Right ventricle myocardium inferior (tissue), 1 donor: ENCODE measurements around the gene TLE5. TPM values are rescaled to one million over a fixed set of nuclear protein-coding genes. Genes with fewer than 3 reads are reported as not detected.

Experiments
- ATAC-seq: fragments of 200-7000 bp; cut with Tn5 transposase; one replicate; pipeline ENCODE4 v1.9.1; 2020; ENCODE audit warnings: mild to moderate bottlenecking, moderate library complexity
- DNase-seq: peaks from one replicate; pipeline ENCODE4 v3.0.0; 2021; ENCODE audit errors: missing footprints
- intact Hi-C: fragments of 100-400 bp; cut with DNase I; formaldehyde crosslinking; loops from one replicate; pipeline ENCODE4 v1.11.0; 2022
- long read RNA-seq: library from polyadenylated mRNA; unstranded; transcript quantifications from one replicate; pipeline ENCODE4 v2.0.0, GENCODE V29; 2021
- total RNA-seq: library from RNA; stranded (reverse); fragmentation: NEBNext Ultra II Directional; extraction: Animal tissue kit (Norgen Biotek cat#: 25700); gene quantifications from one replicate; pipeline ENCODE4 v1.2.1, GENCODE V29; 2021
- donor health status: DM: no; HTN: yes; CAD: no; lungs with severe emphysema.

The TLE5 gene
- total RNA-seq, result 775 TPM
- long read RNA-seq, transcript AES-202 (7 exons, 1,608 nt), result major isoform, 196 of 361 reads
- long read RNA-seq, transcript AES-201 (7 exons, 1,884 nt), result minor isoform, 28 of 361 reads
- long read RNA-seq, transcript AES-207 (6 exons, 942 nt), result minor isoform, 26 of 361 reads
- long read RNA-seq, partial matches to known transcripts, result 1 of 361 reads
- long read RNA-seq, other reads (novel, unspliced or antisense), result 108 of 361 reads

- intact Hi-C loops, result loop anchor here (5.0 kb wide), 2 partner anchors 35 kb away; partner anchors contain the start of gene TLE2
These were observed at the start of gene TLE5 for GRCh38 chr19:3062165-3063105. Gene TLE5 (minus strand): TSS chr19:3062495. CDS start chr19:3062200, 295 bp downstream.

GRCh38 chr19:3111586-3112247, 49.4 kb upstream of the TLE5 start:
- DNase-seq (no peak), ATAC-seq (no peak)
- intact Hi-C loops, result no loop called here

More at GRCh38 chr19:3062165-3063105, at the start of gene TLE5:
- ATAC-seq, result peak; percentile 58
- peak; percentile 87 for DNase-seq

- peak; percentile 64 for DNase-seq
- ATAC-seq, result no peak
- intact Hi-C loops, result no loop called here
These were observed 48.0 kb upstream of the TLE5 start for GRCh38 chr19:3110126-3110825.

DNA sequence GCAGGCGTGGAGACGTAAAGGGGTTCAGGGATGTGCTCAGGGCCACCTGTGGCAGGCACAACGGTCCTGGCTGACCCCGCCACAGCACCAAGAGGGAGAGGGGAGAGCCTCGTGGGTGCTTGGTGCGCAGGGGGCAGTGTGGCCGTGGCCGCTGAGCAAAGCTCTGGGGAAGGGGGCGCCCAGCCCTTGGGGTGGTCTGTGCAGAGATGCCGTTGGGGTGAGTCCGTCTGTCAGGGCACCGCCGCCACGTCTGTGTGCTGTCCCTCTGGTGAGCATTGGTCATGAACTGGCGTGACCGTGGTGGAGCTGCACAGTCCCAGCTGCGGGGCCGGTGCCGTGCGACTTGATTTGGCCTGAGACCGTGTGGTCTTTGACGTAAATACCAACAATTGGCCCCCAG, 47.2 kb upstream of the TLE5 start:
- DNase-seq (peak; percentile 56), ATAC-seq (no peak)
- intact Hi-C loops, result no loop called here

- ATAC-seq, result peak; percentile 35
- no peak for DNase-seq
- intact Hi-C loops, result no loop called here
These were observed 46.5 kb upstream of the TLE5 start for GRCh38 chr19:3108775-3109174.

DNA sequence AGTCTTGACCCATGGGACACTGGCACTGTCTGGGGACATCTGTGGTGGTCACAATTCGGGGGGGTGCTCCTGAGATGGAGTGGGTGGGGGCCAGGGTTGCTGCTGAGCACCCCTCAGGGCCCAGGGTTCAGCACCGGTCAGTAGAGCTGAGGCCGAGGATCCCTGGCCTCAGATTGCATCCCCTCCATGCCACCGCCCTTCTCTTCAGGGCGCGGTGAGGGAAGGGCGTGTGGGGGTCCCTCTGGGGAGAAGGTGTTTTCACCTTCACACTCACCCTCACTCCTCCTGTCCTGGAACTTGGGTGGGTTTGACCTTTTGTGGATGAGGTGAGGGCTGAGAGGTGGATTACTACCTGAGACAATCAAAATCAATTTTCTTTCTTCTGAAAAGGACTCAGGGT, 45.4 kb upstream of the TLE5 start:
- no peak for DNase-seq
- no peak for ATAC-seq
- intact Hi-C loops, result no loop called here

- ATAC-seq (no peak), DNase-seq (peak; percentile 61)
- intact Hi-C loops, result no loop called here
These were observed 44.3 kb upstream of the TLE5 start for GRCh38 chr19:3106509-3107141.

- no peak for ATAC-seq
- intact Hi-C loops, result no loop called here
- no peak for DNase-seq
These were observed 43.6 kb upstream of the TLE5 start for GRCh38 chr19:3105641-3106508.

GRCh38 chr19:3104708-3104983, 42.4 kb upstream of the TLE5 start:
- peak; percentile 0 for DNase-seq
- ATAC-seq, result no peak
- intact Hi-C loops, result loop anchor here (1.0 to 5.0 kb wide), 2 partner anchors 28 to 142 kb away; no protein-coding TSS in a partner anchor

- no peak for ATAC-seq
- intact Hi-C loops, result loop anchor here (5.0 kb wide), 1 partner anchor 140 kb away; no protein-coding TSS in a partner anchor
- no peak for DNase-seq
These were observed 40.2 kb upstream of the TLE5 start for GRCh38 chr19:3102239-3103140.

DNA sequence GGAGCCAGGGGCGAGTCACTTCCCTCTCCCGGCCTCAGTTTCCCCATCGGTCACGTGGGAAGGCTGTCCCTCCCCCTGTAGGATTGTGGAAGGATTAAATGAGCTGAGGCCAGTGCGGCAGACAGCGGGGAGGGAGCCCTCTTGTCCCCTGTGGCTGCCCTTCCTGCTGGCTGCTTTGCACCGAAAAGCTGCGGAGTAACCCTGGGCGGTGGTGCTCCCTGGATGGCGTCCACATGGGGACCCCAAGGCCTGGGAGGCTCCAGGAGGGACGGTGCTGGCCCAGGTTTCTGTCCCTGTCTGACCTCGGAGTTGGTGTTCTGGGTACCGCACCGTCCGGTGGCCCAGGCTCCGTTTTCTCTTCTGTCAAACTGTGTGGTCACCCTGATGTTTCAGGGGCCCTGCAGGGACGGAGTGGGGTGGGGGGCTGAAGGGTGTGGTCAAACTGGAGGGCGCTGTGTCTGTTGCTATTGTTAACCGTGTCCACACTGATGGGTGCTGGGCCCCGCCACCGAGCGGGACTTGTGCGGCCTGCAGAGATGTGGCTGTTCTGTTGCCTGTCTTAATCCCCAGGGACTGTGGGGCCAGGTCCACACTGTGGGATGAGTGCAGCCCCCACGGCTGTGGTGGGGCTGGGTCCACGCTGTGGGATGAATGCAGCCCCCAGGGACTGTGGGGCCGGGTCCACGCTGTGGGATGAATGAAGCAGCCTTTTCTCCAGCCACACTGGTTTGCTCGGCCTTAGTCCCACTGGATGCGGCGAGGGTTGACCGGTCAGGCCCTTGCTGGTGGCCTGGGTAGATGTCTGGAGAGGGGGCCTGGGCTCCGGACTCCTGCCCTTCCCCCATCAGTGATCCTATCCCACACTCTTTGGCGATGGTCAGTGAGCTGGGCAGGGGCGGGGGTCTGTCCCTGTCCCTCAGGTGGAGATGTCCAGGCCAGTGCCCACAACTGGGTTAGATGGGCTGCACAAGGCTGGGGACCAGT, 38.7 kb upstream of the TLE5 start:
- intact Hi-C loops, result loop anchor here (5.0 kb wide), 1 partner anchor 139 kb away; no protein-coding TSS in a partner anchor
- DNase-seq (no peak), ATAC-seq (no peak)

DNA sequence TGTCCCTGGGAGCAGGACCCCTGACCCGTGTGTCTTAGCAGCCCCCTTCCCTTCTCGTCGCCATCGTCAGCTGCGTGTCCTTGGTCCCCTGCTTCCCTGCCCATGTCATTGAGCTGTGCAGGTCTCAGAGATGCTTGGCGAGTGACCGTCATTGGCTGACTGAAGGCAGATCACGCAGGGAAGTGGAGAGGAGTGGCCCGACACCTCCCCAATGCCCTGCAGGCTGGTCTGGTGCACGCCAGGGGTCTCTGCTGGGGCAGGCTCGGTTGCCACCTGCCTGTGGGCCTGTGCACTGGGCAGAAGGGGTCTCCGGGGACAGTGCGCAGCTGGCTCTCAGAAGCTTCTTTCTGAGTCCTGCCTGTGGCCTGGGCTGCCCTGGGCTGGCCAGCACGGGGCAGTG, 38.0 kb upstream of the TLE5 start:
- DNase-seq, result no peak
- intact Hi-C loops, result loop anchor here (5.0 kb wide), 1 partner anchor 138 kb away; no protein-coding TSS in a partner anchor
- ATAC-seq, result no peak

DNA sequence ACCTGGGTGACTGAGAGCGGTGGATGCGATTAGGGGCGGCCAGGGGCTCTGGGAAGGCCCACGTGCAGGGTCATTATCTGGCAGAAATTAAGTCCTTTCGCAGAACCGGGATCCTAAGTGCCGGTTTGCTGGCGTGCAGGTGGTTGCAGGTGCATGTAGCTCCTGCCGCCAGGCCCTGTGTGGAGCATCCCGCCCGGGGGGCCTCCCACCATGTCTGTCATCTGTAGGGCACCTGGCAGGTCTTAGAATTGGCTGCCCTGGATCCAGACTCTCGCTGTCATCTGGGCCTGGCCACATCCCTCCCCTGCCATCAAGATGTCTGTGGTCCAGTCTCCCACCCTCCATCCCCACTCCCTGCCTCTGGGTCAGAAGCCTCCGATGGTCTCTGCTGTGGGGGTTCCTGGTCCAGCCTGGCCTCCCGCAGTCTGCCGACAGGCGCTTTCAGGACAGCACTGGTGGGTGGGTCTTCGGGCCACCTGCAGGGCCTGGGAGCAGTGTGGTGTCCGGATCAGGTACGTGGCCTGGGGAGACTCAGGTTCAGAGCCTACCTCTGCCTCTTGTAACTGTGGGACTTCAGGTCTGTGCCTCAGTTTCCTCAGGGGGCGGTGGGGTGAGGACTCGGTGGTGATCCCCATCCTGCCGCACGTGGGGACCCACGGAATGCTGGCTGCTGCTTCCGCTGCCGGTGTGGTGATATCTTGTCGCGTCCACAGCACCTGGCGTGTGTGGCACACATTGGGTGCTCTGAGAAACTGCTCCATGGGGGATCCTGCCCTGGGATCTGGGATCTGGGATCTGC, 37.3 kb upstream of the TLE5 start:
- ATAC-seq (no peak), DNase-seq (no peak)
- intact Hi-C loops, result loop anchor here (5.0 kb wide), 2 partner anchors 37 to 137 kb away; partner anchors contain the start of gene TLE5

DNA sequence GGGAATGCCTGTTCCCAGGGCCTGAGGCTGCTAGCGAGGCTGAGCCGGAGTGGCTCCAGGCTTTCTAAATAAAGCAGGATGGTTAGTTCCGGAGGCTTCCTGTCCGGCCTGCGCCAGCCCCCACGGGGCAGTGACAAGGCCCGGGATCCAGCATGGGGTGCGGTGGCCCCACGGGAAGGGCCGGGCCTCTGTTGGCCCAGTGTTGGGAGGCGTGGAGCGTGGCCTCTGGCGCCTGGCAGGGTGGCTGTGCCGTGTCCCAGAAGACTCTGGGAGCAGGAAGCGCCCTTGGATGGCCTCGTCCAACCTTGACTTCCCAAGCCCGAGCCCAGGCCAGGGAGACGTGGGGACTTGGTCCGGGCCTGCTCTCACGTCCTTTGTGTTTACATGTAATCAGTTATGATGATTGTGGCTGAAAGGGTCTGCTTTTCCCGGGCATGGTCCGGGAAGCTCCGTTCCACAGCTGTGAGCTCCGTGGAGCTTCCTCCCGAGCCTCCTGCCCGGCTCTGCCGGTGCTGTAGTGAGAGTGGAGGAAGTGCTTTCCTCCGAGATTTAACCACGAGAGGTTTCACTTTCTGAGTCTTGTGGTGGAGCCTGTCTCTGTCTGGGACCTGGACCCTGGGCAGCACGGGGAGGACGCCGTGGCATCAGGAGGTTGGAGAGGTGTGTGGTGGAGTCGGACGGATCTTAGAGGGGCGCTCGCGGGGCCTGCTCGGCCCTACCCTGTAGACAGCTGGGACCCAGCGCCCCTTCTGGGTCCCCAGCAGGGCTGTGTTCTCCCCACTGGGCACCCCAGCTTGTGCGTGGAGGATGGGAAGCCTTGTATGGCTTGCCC, 36.4 kb upstream of the TLE5 start:
- peak; percentile 75 for ATAC-seq
- intact Hi-C loops, result loop anchor here (5.0 kb wide), 1 partner anchor 36 kb away; the partner anchor contains the start of gene TLE5

More for the DNA sequence above, 36.4 kb upstream of the TLE5 start:
- peak; percentile 91 for DNase-seq
